Middle frontal gyrus (tissue), 1 donor: Measurements from ENCODE around the gene CPXM1.

Experiments used
- DNase-seq: peaks from one replicate; pipeline ENCODE4 v3.0.0-alpha.2; 2015; ENCODE audit warnings: low spot score; ENCODE audit errors: extremely low spot score

CPXM1 gene

GRCh38 chr20:2767768-2768631, 32.4 kb downstream of the CPXM1 start:
- no peak for DNase-seq

DNA sequence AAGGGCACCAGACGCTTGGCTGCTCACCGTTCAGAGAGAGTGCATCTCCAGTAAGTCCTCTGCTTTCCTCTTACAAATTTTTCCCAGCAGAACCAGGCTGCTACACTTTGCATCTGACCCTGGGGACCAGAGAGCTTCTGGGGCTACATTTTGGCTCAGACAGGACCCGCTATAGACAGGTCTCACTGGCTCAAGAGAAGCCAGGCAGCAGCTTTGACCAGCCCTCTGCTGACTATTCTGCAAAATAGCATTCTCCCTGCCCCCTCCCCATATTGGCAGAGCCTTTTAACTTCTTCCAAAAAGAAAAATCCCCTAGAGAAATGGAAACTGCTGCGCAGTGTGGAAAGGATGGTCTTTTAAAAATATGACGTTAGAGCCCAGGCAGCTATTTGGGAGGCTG, 37.2 kb downstream of the CPXM1 start:
- DNase-seq: no peak

- DNase-seq: no peak
Measured at GRCh38 chr20:2762578-2763131, 37.8 kb downstream of the CPXM1 start.

DNA sequence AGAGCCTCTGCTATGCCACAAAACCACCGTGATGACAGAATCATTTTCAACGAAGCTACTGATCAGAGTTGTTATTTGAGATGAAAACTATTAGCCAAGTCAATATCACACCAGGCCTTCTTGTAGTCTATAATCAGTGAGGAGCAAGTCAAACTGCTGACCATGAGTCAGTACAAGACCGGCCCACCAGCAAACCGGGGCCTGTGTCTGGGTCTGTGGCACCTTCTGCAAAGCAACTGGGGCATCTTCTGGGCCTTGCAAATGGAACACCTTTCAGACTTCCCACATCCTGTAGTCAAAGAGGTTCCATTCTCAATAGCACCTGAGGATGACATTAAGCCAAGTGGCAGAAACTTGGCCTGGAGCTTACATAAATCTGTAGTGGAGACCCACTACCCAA, 38.5 kb downstream of the CPXM1 start:
- DNase-seq: no peak

DNA sequence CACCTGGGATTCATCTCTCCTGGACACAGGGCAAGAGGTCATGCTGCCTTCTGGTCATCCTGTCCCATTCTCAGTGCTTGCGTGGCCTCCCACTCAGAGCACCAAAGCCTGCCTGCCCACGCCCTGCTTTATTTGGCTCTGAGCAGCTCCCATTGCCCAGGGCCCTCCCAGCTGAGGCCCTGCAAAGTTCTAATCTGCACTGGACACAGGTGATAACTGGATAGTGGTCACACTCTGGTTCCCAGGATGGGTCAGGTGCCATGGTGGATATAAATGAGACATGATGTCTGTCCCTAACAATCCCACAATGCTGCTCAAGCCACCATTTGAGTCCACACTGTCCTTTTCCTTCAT, 39.5 kb downstream of the CPXM1 start:
- DNase-seq: no peak

GRCh38 chr20:2760297-2760951, 40.0 kb downstream of the CPXM1 start:
- no peak for DNase-seq

DNA sequence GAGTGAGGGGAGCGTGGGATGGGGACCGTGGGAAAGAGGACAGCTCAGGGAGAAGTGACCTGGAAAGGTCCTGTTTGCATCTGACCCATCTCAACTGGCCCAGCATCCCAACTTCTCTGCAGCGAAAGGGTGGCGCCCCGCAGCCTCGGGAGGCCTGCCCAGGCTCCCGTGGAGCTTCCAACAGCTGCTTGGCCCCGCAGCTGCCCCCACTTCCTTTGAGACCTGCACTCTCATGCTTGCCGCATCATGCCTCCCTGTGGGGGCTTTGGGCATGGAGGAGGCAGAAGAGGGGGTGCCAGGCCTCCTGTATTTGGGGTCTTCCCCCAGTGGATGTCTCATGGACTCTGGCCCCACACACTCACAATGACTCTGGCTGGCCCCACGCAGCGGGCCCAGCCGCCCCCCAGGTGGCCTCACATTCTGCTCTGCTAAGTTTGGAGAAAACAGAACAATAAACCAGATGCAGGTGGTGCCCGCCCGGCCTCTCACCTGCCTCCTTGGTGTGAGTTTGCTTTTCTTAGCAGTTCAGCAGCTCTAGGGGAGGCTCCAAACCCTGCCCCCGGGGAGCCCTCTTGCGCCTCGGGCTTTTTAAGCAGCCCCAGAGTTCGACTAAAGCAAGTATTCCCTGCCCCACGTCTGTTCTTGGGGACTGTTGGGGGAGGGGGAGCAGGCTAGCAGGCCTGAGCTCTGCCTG, 40.7 kb downstream of the CPXM1 start:
- DNase-seq: no peak

- no peak for DNase-seq
Measured at GRCh38 chr20:2759143-2759542, 41.3 kb downstream of the CPXM1 start.

DNA sequence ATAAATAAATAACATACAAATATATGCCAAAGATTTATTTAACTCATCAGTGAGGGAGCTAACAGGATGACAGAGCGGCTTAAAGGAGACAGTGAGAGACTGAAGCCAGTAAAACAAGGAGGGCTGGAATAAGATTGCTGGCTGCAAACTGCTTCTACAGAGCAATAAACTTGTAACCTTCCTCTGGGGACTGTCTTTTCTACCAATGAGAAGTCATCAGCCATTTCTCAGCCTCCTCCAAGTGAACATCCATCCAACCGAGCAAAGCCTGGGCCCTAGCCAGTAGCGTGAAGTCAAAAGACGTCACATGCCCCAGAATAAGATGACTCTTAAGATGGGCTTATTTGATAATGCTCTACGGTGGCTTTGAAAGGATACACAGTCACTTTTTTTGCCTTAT, 42.5 kb downstream of the CPXM1 start:
- no peak for DNase-seq

GRCh38 chr20:2757001-2757400, 43.4 kb downstream of the CPXM1 start:
- no peak for DNase-seq

DNA sequence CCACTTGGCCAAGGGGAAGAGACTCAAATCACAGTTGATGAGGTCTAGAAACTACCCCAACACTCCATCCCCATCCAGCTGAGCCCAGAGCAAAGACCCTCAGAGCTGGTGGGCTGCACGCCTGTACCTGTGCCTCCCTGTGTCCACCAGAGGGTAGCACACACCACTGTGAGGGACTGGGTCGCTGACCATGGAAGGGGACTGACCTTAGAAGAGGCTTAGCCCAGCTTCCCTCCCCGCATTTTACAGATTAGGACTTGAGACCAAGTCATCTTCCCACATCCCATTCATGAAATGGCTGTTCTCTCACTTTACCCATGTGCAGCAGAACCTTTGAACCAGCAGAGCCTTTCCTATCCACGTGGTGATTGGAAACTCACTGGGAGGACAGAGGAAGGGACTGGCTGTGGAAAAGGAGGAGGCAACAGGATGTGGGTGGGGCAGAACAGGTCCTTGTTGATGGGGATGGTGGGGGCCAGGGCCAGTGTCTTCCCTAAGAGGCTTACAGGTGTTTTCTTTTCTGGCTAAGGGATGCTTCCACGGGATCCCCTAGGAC, 44.3 kb downstream of the CPXM1 start:
- no peak for DNase-seq

DNA sequence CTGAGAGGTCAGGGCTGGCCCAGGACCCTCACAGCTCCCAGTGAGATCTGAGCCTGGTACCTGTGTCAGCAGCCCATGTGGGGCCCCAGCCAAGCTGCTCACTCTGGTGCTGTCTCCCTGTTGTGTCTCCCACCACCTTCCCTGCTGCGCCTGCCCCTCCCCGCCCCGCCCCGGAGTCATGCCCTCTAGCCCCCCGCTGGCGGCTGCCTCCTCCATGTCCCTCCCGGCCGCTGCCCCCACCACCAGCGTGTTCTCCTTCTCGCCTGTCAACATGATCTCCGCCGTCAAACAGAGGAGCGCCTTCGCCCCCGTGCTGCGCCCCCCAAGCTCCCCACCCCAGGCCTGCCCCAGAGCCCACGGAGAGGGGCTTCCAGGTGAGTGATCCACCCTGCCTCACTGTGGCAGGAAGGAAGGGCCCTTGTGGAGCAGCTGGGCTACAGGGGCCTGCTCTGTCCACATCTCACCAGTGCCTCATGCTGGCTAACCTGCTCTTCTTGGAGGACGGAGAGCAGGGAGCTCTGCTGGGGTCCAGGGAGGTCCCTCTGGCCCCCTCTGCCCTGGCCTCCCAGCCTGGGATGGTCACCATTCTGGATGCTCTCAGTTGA, 44.9 kb downstream of the CPXM1 start:
- DNase-seq: no peak

- no peak for DNase-seq
Measured at GRCh38 chr20:2754424-2754823, 46.0 kb downstream of the CPXM1 start.

- no peak for DNase-seq
Measured at GRCh38 chr20:2753461-2754040, 46.9 kb downstream of the CPXM1 start.

GRCh38 chr20:2752567-2753460, 47.6 kb downstream of the CPXM1 start:
- no peak for DNase-seq

DNA sequence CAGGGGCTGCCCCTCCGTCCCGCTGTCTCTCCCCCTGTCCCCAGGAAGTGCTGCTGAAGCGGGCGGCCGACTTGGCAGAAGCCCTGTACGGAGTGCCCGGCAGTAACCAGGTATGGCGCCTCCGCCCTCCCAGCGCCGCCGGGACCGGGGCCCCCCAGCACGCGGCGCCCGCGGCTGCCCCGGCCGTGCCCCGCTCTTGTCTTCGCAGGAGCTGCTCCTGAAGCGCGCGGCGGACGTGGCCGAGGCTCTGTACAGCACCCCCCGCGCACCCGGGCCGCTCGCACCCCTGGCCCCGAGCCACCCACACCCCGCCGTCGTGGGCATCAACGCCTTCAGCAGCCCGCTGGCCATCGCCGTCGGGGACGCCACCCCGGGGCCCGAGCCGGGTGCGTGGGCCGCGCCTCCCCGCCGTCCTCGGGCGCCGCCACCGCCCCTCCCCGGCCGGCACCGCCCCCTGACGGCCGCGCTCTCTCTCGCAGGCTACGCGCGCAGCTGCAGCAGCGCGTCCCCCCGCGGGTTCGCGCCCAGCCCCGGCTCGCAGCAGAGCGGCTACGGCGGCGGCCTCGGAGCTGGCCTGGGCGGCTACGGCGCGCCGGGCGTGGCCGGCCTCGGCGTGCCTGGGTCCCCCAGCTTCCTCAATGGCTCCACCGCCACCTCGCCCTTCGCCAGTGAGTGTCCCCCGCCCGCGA, 48.4 kb downstream of the CPXM1 start:
- DNase-seq: no peak

DNA sequence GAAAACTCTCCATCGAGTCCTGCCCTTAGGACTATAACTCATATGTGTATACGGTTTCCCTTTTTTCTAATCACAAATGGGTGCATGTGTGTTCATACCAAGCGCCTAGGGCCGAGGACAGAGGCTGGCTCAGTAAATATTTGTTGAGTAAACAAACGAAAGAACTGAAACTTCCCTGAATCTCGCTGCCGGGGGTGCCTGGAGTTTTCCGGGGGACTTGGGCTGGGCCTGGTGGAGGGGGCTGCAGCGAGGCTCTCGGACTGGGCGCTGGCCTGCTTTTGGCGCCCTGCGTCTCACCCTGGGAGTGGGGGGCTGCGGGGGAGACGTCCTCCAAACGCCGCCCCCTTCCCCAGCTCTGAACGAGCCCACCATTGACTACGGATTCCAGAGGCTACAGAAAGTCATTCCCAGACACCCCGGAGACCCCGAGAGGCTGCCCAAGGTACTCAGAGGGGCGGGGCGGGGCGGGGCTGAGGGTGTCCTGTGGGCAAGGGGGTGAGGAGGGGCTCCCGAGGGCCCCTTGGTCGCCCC, 49.0 kb downstream of the CPXM1 start:
- DNase-seq: no peak

- no peak for DNase-seq
Measured at GRCh38 chr20:2750491-2751251, 49.8 kb downstream of the CPXM1 start.
